ENCODE measurements around the gene GLIPR2.
"Not testable (repeated sequence)": the region's sequence is repeated elsewhere in the genome, so short reads cannot be mapped to it uniquely, and the experiment has no call there.

The GLIPR2 gene

GRCh38 chr9:36165826-36166167 is 29.3 kb downstream of the GLIPR2 start:
- DNase-seq = no peak

GRCh38 chr9:36166168-36166927 is 29.8 kb downstream of the GLIPR2 start:
- DNase-seq = peak; percentile 58 to 85

GRCh38 chr9:36169166-36169565 is 32.6 kb downstream of the GLIPR2 start, which contains the start of gene CCIN:
Gene CCIN (plus strand): TSS chr9:36169388. CDS start chr9:36169503, 115 bp downstream.
- no peak for DNase-seq

GRCh38 chr9:36169708-36170107 is 33.2 kb downstream of the GLIPR2 start:
- DNase-seq = no peak

DNA sequence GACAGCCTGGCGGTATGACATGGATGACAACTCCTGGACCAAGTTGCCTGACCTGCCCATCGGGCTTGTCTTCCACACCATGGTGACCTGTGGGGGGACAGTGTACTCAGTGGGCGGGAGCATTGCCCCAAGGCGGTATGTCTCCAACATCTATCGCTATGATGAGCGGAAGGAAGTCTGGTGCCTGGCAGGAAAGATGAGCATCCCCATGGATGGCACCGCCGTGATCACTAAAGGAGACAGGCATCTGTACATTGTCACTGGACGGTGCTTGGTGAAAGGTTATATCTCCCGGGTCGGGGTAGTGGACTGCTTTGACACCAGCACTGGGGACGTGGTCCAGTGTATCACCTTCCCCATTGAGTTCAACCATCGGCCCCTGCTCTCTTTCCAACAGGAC is 34.0 kb downstream of the GLIPR2 start:
- DNase-seq = no peak

- DNase-seq = no peak
These were observed 37.3 kb downstream of the GLIPR2 start for GRCh38 chr9:36173861-36174260.

- no peak for DNase-seq
These were observed 37.7 kb downstream of the GLIPR2 start for GRCh38 chr9:36174271-36174670.

- DNase-seq = no peak
These were observed 38.2 kb downstream of the GLIPR2 start for GRCh38 chr9:36174731-36175130.

DNA sequence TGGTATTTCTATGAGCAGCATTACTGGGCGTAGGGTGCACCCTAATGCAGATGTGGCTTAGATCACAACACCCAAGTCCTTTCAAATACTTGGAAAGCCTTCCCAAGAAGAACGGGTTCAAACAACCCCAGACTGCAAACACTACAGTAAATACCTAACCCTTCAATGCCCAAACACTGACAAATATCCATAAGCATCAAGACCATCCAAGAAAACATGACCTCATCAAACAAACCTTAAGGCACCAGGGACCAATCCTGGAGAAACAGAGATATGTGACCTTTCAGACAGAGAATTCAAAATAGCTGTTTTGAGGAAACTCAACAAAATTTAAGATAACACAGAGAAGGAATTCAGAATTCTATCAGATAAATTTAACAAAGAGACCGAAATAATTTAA is 38.7 kb downstream of the GLIPR2 start:
- DNase-seq = not testable (repeated sequence)

DNA sequence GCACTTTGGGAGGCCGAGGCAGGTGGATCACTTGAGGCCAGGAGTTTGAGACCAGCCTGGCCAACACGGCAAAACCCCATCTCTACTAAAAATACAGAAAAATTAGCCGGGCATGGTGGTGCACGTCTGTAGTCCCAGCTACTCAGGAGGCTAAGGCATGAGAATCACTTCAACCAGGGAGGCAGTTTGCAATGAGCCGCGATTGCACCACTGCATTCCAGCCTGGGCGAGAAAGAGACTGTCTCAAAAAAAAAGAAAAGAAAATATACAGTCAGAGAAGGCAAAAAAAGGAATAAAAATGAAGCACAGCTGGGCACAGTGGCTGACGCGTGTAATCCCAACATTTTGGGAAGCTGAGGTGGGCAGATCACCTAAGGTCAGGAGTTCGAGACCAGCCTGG is 40.0 kb downstream of the GLIPR2 start:
- not testable (repeated sequence) for DNase-seq

DNA sequence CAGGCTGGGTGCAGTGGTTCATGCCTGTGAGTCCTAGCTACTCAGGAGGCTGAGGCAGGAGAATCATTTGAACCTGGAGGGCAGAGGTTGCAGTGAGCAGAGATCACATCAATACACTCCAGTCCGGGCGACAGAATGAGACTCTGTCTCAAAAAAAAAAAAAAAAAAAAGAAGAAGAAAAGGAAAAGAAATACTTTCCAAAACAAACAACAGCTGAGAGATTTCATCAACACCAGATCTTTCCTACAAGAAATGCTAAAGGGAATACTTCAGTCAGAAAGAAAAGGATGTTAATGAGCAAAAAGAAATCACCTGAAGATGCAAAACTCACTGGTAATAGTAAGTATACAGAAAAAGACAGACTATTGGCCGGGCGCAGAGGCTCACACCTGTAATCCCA is 41.0 kb downstream of the GLIPR2 start:
- DNase-seq = no peak

DNA sequence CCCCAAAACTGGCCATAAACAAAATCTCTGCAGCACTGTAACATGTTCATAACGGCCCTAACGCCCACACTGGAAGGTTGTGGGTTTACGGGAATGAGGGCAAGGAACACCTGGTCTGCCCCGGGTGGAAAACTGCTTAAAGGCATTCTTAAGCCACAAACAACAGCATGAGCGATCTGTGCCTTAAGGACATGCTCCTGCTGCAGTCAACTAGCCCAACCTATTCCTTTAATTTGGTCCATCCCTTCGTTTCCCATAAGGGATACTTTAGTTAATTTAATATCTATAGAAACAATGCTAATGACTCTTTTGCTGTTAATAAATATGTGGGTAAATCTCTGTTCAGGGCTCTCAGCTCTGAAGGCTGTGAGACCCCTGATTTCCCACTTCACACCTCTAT is 43.7 kb downstream of the GLIPR2 start:
- not testable (repeated sequence) for DNase-seq

- no peak for DNase-seq
These were observed 50.9 kb downstream of the GLIPR2 start for GRCh38 chr9:36187414-36187813.

DNA sequence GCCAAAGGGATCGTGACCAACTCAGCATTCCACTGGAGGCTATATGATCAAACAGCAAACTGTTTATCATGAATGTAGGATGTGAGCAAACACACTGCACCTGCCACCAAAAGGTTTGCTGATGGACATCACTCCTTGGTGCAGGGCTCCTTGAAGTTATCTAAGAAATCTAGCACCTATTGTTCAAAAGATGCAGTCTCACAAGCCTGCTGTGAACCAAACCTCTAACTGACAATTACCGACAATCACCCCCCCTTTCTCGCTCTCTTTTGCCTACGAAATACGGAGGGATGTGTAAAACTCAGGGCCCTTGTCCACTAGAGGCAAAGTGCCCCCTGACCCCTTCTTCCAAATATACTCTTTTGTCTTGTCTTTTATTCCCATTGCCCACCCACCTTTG is 51.7 kb downstream of the GLIPR2 start:
- DNase-seq = no peak

GRCh38 chr9:36189976-36190375 is 53.4 kb downstream of the GLIPR2 start:
- DNase-seq = no peak

DNA sequence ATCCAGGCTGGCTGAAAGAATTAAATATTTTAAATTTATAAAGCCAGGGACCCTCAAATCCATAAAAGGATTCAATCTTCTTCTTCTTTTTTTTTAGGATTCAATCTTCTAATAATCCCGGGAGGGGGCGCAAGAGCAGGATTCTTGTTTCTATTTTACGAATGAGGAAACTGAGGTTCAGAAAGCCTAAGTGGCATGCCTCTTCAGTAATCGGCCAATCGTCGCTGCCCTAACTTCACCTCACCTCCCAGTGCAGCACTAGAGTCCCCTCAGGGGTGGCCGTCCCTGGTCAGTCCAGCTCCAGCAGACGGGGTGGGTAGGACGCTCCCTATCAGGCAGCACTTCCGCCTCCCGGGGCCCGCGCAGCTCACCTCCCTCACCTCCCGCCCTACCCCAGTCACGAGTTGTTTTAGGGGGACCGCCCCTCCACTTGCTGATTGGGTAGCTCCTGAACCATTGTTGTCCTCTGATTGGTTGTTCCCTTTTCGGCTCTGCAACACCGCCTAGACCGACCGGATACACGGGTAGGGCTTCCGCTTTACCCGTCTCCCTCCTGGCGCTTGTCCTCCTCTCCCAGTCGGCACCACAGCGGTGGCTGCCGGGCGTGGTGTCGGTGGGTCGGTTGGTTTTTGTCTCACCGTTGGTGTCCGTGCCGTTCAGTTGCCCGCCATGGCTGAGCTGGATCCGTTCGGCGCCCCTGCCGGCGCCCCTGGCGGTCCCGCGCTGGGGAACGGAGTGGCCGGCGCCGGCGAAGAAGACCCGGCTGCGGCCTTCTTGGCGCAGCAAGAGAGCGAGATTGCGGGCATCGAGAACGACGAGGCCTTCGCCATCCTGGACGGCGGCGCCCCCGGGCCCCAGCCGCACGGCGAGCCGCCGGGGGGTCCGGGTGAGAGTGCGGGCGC is 54.1 kb downstream of the GLIPR2 start, which contains the start of gene CLTA:
Gene CLTA (plus strand): TSS at position 534 of the 902 bp plus-strand sequence. CDS start 136 bp downstream, at position 670.
- peak; percentile 98 to 99 for DNase-seq

DNA sequence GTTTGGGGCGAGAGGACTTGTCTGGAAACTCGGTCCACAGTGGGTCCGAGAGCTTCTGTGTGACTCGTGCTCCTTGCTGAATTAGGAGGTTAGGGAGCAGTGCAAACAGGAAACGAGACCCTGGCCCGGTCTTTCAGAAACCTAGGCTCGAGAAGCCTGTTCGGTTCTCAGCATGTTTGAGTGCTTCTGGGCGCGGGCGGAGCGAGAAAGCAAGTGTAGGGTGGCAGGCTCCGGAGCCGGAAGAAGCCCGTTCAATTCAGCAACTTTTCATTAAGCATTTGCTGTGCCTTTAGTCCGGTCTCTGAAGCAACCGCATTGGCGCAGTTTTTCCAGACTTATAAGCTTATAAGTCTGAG is 54.7 kb downstream of the GLIPR2 start:
- peak; percentile 17 to 20 for DNase-seq

DNA sequence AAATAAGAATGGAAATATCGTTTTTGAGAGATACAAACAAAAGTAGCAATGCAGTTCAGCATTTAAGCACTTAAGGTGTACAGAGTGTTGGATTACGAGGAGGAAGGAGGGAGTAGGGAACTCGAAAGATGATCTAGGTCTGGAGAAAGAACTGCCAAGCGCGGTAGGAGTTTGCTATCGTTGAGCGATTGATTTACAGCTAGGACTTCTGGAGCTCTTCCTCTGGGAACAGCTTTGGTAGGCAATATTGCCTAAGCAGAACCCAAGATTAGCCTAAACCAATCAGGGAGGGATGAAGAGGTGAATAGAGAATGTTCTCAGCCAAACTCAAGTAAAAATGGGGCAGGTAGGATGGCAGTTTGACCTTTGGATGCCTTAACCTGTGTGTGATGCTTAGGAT is 55.2 kb downstream of the GLIPR2 start:
- no peak for DNase-seq

- DNase-seq = peak in 1 of 2 experiments; percentile 5
These were observed 55.7 kb downstream of the GLIPR2 start for GRCh38 chr9:36192196-36192595.

GRCh38 chr9:36193023-36193422 is 56.5 kb downstream of the GLIPR2 start:
- no peak for DNase-seq

DNA sequence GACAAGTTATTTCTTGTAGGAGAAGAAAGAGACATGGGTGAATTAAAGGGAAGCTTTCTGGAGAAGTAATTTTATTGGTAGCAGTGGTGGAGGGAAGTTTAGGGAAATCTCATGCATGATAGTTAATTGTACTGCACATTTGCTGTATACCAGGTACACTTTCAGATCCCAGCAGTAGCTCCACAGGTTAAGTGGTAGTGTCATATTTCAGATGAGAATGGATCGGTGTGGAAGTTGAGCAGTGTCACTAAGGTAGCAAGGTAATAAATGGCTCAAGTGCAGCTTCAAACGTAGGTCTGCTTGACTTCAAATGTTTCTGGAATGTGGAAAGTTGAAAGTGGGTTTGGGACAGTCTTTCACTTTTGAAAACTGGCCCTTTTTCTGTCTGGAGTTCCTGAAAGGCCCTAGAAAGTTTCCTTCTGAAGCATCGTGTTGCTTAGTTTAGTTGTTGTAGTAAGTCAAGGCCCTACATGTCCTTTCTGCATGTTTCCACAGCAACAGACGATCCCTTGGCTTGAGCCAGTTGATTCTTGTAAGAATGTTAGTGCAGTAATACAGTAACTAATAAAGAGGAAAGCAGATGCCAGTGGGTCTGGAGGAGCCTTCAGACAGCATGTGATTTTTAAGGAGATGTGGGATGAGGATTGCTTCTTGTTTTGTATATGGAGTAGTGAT is 57.9 kb downstream of the GLIPR2 start:
- no peak for DNase-seq

DNA sequence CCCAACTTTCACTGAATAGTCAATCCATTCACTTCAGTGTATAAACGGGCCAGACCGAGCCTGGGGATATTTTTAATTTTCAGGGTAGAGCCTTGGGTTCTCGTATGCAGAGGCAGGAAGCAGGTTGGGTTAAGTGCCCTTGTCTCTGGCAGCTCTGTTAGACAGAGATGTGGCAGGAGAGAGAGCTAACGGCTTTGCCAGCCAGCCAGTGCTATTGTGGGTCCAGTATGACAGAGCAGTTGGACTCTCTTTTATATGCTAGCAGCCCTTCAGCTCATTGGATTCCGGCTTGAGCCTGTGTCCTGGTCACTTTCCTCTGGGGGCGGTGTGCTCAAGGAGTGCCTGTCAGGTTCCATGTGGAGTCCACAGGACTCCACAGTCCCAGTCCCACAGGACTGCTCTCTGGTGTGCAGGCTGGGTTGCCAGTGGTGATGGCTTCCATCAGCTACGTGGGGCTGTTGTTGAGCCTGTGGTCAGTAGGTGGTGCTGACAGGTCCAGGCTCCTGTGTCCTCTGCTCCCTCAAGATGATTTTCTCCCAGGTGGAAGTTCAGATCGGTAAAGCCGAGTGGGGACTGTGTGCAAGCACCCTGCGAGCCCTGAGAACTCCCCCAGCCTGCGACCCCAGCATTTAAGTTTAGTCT is 68.5 kb downstream of the GLIPR2 start:
- peak in 1 of 2 experiments; percentile 2 for DNase-seq

DNA sequence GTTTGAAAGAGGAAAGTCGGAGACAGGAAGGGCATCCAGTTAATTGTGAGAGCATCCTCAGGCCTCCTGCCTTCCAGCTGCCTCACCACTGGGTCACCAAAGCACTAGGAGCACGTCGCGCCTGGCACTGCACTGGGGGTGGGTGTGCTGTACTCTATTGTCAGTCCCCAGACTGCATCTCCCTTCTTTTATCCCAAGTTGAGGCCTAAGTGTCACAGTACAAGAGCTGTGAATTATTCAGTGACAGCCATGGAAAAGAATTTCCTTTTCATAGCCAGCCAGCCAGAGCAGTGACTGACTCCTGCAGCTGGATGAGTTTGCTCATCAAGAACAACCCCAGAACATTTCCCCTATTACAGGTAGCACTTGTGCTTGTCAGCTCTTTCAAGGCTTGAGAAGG is 70.5 kb downstream of the GLIPR2 start:
- no peak for DNase-seq

All from NCI-H526 (cell line).